ENCODE results near the gene CDC42BPB.

The CDC42BPB gene

GRCh38 chr14:102944448-102945330, 112.7 kb downstream of the CDC42BPB start:
- DNase-seq (ENCODE audit: low spot score): no peak
- no CpG with 5 or more reads among the region's 36 CpGs for WGBS, 2 donors (ENCODE audit: extremely low coverage in 2 of 2, insufficient read length in 2 of 2, insufficient replicate concordance in 1 of 2)
- Histone ChIP-seq H2AK5ac (ENCODE audit: low read depth, low read length) (no peak overlapping the region), H3K27ac (replicated peaks; ENCODE audit: low read length) (no peak overlapping the region), H3K36me3 (replicated peaks in 1 of 2; ENCODE audit: control insufficient read depth in 2 of 2, insufficient read depth in 2 of 2, low read length in 2 of 2) (peaks cover 60 to 91% of the 10 kb centered on the region in 2 donors), H2BK120ac (ENCODE audit: low read depth, low read length) (no peak overlapping the region), H3K4me1 (ENCODE audit: control insufficient read depth in 2 of 2, insufficient read depth in 1 of 2, low read depth in 1 of 2, low read length in 2 of 2) (no peaks in the 10 kb centered on the region), H2BK12ac (ENCODE audit: low read length) (no peak overlapping the region), H3K9ac (ENCODE audit: low read depth, low read length, poor library complexity) (no peak overlapping the region), H3K23ac (ENCODE audit: low read depth, low read length, poor library complexity) (no peak overlapping the region), H2BK15ac (ENCODE audit: low read length) (no peak overlapping the region), H3K27me3 (ENCODE audit: control insufficient read depth in 3 of 3, insufficient read depth in 3 of 3, low read depth in 1 of 3, low read length in 3 of 3) (no peaks in the 10 kb centered on the region), H3K4ac (ENCODE audit: low read length) (no peak overlapping the region), H3K9me3 (replicated peaks in 1 of 2; ENCODE audit: control insufficient read depth in 2 of 2, insufficient read depth in 1 of 2, low read depth in 1 of 2, low read length in 2 of 2) (no peaks in the 10 kb centered on the region), H3K18ac (ENCODE audit: low read length) (no peak overlapping the region), H2AFZ (ENCODE audit: low read length) (no peak overlapping the region), H3K79me1 (ENCODE audit: low read depth, low read length) (peaks cover 3% of the 10 kb centered on the region), H3K4me2 (ENCODE audit: insufficient read depth, low read length, poor library complexity, severe bottlenecking) (no peak overlapping the region), H2BK5ac (ENCODE audit: low read length) (peak overlapping the region; percentile 82), H3K14ac (ENCODE audit: low read length) (no peak overlapping the region), H4K8ac (ENCODE audit: low read depth, low read length) (no peak overlapping the region), H3K4me3 (ENCODE audit: low read length in 2 of 2) (no peak overlapping the region), H4K91ac (ENCODE audit: low read depth, low read length, poor library complexity) (no peak overlapping the region)

- Histone ChIP-seq H3K18ac (ENCODE audit: low read length) (no peak overlapping the region), H2BK120ac (ENCODE audit: low read depth, low read length) (no peak overlapping the region), H3K79me1 (ENCODE audit: low read depth, low read length) (peaks cover 3% of the 10 kb centered on the region), H3K27me3 (ENCODE audit: control insufficient read depth in 3 of 3, insufficient read depth in 3 of 3, low read depth in 1 of 3, low read length in 3 of 3) (no peaks in the 10 kb centered on the region), H3K4me2 (ENCODE audit: insufficient read depth, low read length, poor library complexity, severe bottlenecking) (no peak overlapping the region), H3K23ac (ENCODE audit: low read depth, low read length, poor library complexity) (no peak overlapping the region), H2AFZ (ENCODE audit: low read length) (no peak overlapping the region), H3K9me3 (replicated peaks in 1 of 2; ENCODE audit: control insufficient read depth in 2 of 2, insufficient read depth in 1 of 2, low read depth in 1 of 2, low read length in 2 of 2) (no peaks in the 10 kb centered on the region), H3K9ac (ENCODE audit: low read depth, low read length, poor library complexity) (peak overlapping the region; percentile 1), H2BK15ac (ENCODE audit: low read length) (no peak overlapping the region), H3K4ac (ENCODE audit: low read length) (no peak overlapping the region), H3K36me3 (replicated peaks in 1 of 2; ENCODE audit: control insufficient read depth in 2 of 2, insufficient read depth in 2 of 2, low read length in 2 of 2) (peaks cover 58 to 90% of the 10 kb centered on the region in 2 donors), H2BK12ac (ENCODE audit: low read length) (no peak overlapping the region), H3K4me3 (ENCODE audit: low read length in 2 of 2) (no peak overlapping the region), H3K27ac (replicated peaks; ENCODE audit: low read length) (no peak overlapping the region), H4K8ac (ENCODE audit: low read depth, low read length) (no peak overlapping the region), H4K91ac (ENCODE audit: low read depth, low read length, poor library complexity) (no peak overlapping the region), H2BK5ac (ENCODE audit: low read length) (peak overlapping the region; percentile 26), H2AK5ac (ENCODE audit: low read depth, low read length) (no peak overlapping the region), H3K4me1 (ENCODE audit: control insufficient read depth in 2 of 2, insufficient read depth in 1 of 2, low read depth in 1 of 2, low read length in 2 of 2) (no peaks in the 10 kb centered on the region), H3K14ac (ENCODE audit: low read length) (no peak overlapping the region)
- DNase-seq (ENCODE audit: low spot score): no peak
- WGBS, 2 donors (ENCODE audit: extremely low coverage in 2 of 2, insufficient read length in 2 of 2, insufficient replicate concordance in 1 of 2): no CpG with 5 or more reads among the region's 15 CpGs
Measured at GRCh38 chr14:102943979-102944378, 113.4 kb downstream of the CDC42BPB start.

GRCh38 chr14:102943454-102943853, 113.9 kb downstream of the CDC42BPB start:
- Histone ChIP-seq H3K9ac (ENCODE audit: low read depth, low read length, poor library complexity) (no peak overlapping the region), H3K36me3 (replicated peaks in 1 of 2; ENCODE audit: control insufficient read depth in 2 of 2, insufficient read depth in 2 of 2, low read length in 2 of 2) (peaks cover 55 to 89% of the 10 kb centered on the region in 2 donors), H3K27ac (replicated peaks; ENCODE audit: low read length) (no peak overlapping the region), H3K18ac (ENCODE audit: low read length) (no peak overlapping the region), H3K4ac (ENCODE audit: low read length) (no peak overlapping the region), H3K9me3 (replicated peaks in 1 of 2; ENCODE audit: control insufficient read depth in 2 of 2, insufficient read depth in 1 of 2, low read depth in 1 of 2, low read length in 2 of 2) (no peaks in the 10 kb centered on the region), H2AK5ac (ENCODE audit: low read depth, low read length) (no peak overlapping the region), H4K91ac (ENCODE audit: low read depth, low read length, poor library complexity) (no peak overlapping the region), H3K14ac (ENCODE audit: low read length) (no peak overlapping the region), H3K4me3 (ENCODE audit: low read length in 2 of 2) (no peak overlapping the region), H3K4me1 (ENCODE audit: control insufficient read depth in 2 of 2, insufficient read depth in 1 of 2, low read depth in 1 of 2, low read length in 2 of 2) (no peaks in the 10 kb centered on the region), H3K27me3 (ENCODE audit: control insufficient read depth in 3 of 3, insufficient read depth in 3 of 3, low read depth in 1 of 3, low read length in 3 of 3) (no peaks in the 10 kb centered on the region), H2BK120ac (ENCODE audit: low read depth, low read length) (no peak overlapping the region), H3K79me1 (ENCODE audit: low read depth, low read length) (peaks cover 3% of the 10 kb centered on the region), H2BK5ac (ENCODE audit: low read length) (no peak overlapping the region), H2BK12ac (ENCODE audit: low read length) (no peak overlapping the region), H4K8ac (ENCODE audit: low read depth, low read length) (no peak overlapping the region), H2AFZ (ENCODE audit: low read length) (no peak overlapping the region), H3K4me2 (ENCODE audit: insufficient read depth, low read length, poor library complexity, severe bottlenecking) (no peak overlapping the region), H2BK15ac (ENCODE audit: low read length) (no peak overlapping the region), H3K23ac (ENCODE audit: low read depth, low read length, poor library complexity) (no peak overlapping the region)
- DNase-seq (ENCODE audit: low spot score): no peak
- no CpG with 5 or more reads among the region's 16 CpGs for WGBS, 2 donors (ENCODE audit: extremely low coverage in 2 of 2, insufficient read length in 2 of 2, insufficient replicate concordance in 1 of 2)

GRCh38 chr14:102942069-102942468, 115.3 kb downstream of the CDC42BPB start:
- Histone ChIP-seq H2BK120ac (ENCODE audit: low read depth, low read length) (no peak overlapping the region), H3K27me3 (ENCODE audit: control insufficient read depth in 3 of 3, insufficient read depth in 3 of 3, low read depth in 1 of 3, low read length in 3 of 3) (no peaks in the 10 kb centered on the region), H3K4me3 (ENCODE audit: low read length in 2 of 2) (no peak overlapping the region), H3K14ac (ENCODE audit: low read length) (no peak overlapping the region), H3K18ac (ENCODE audit: low read length) (no peak overlapping the region), H3K4me2 (ENCODE audit: insufficient read depth, low read length, poor library complexity, severe bottlenecking) (no peak overlapping the region), H4K91ac (ENCODE audit: low read depth, low read length, poor library complexity) (no peak overlapping the region), H2AK5ac (ENCODE audit: low read depth, low read length) (no peak overlapping the region), H3K79me1 (ENCODE audit: low read depth, low read length) (peaks cover 3% of the 10 kb centered on the region), H2BK12ac (ENCODE audit: low read length) (no peak overlapping the region), H3K4ac (ENCODE audit: low read length) (no peak overlapping the region), H4K8ac (ENCODE audit: low read depth, low read length) (no peak overlapping the region), H3K23ac (ENCODE audit: low read depth, low read length, poor library complexity) (no peak overlapping the region), H2BK5ac (ENCODE audit: low read length) (no peak overlapping the region), H2AFZ (ENCODE audit: low read length) (no peak overlapping the region), H3K9me3 (replicated peaks in 1 of 2; ENCODE audit: control insufficient read depth in 2 of 2, insufficient read depth in 1 of 2, low read depth in 1 of 2, low read length in 2 of 2) (no peaks in the 10 kb centered on the region), H3K4me1 (ENCODE audit: control insufficient read depth in 2 of 2, insufficient read depth in 1 of 2, low read depth in 1 of 2, low read length in 2 of 2) (peaks cover 0 to 5% of the 10 kb centered on the region in 2 donors), H3K9ac (ENCODE audit: low read depth, low read length, poor library complexity) (peak overlapping the region; percentile 5), H3K36me3 (replicated peaks in 1 of 2; ENCODE audit: control insufficient read depth in 2 of 2, insufficient read depth in 2 of 2, low read length in 2 of 2) (peaks cover 54 to 94% of the 10 kb centered on the region in 2 donors), H3K27ac (replicated peaks; ENCODE audit: low read length) (no peak overlapping the region), H2BK15ac (ENCODE audit: low read length) (no peak overlapping the region)
- WGBS, 2 donors (ENCODE audit: extremely low coverage in 2 of 2, insufficient read length in 2 of 2, insufficient replicate concordance in 1 of 2): no CpG with 5 or more reads among the region's 13 CpGs
- DNase-seq (ENCODE audit: low spot score): no peak

Measured in neuronal stem cell (in vitro differentiated cells).